Endothelial cell of umbilical vein (primary cell): ENCODE data around the gene PHOSPHO1.
"Not testable (repeated sequence)": the region's sequence is repeated elsewhere in the genome, so short reads cannot be mapped to it uniquely, and the experiment has no call there.

ENCODE experiments used
- CTCF ChIP-seq, 2 donors: IDR thresholded peaks; 1 replicate in 1 of 2; 2 replicates in 1 of 2; pipeline ENCODE4 v1.5.1; 2011; ENCODE audit warnings: low read length in 2 of 2, mild to moderate bottlenecking in 2 of 2, moderate library complexity in 2 of 2, control low read depth in 1 of 2, inconsistent platforms in 1 of 2, low read depth in 1 of 2; ENCODE audit not compliant: insufficient read depth in 1 of 2; ENCODE audit errors: extremely low read depth in 1 of 2
- POLR2A ChIP-seq: IDR thresholded peaks from 2 replicates; pipeline ENCODE4 v1.6.1; 2012; ENCODE audit warnings: low read depth, mild to moderate bottlenecking, control low read depth, low read length
- POLR2AphosphoS5 ChIP-seq: IDR thresholded peaks from 2 replicates; pipeline ENCODE4 v1.6.1; 2012; ENCODE audit warnings: low read depth, mild to moderate bottlenecking, control low read depth, low read length, moderate library complexity; ENCODE audit not compliant: insufficient read depth

GRCh38 chr17:49261540-49261939 lies 31.0 kb upstream of the PHOSPHO1 start:
- TF ChIP-seq CTCF (IDR thresholded peaks at IDR 0.05; ENCODE audit: extremely low read depth in 1 of 2, insufficient read depth in 1 of 2, low read depth in 1 of 2, low read length in 2 of 2); POLR2AphosphoS5; POLR2A: not testable (repeated sequence)
